Activated CD8-positive, alpha-beta memory T cell treated with anti-CD3 and anti-CD28 coated beads, Interleukin-2, amount 50 U/mL, for 1 hour (primary cell): Measurements from ENCODE around the gene SLC13A1.

ENCODE experiments used
- DNase-seq: peaks from one replicate; pipeline ENCODE4 v3.0.0-alpha.2; 2020; ENCODE audit errors: extremely low read depth

Gene SLC13A1

DNA sequence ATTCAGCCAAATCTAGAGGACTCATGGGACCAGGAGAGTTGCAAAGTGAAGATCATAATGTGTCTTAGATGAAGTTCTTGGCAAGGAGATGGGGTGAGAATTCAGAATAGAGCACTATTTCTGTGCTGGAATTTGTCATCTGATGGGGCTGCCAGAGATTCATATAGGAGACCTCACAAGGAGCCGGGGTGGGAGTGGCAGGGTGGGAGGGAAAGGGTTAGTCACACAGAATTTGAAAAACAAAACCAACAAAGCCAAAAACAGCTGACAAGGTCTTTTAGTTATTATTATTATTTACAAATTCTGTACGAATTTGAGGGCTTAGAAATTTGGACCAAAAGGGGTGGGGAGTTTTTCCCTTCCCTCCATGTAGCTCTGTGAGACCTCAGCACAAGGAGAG, 1.7 kb downstream of the SLC13A1 start:
- no peak for DNase-seq

- no peak for DNase-seq
These were observed 6.5 kb downstream of the SLC13A1 start for GRCh38 chr7:123193235-123193634.

DNA sequence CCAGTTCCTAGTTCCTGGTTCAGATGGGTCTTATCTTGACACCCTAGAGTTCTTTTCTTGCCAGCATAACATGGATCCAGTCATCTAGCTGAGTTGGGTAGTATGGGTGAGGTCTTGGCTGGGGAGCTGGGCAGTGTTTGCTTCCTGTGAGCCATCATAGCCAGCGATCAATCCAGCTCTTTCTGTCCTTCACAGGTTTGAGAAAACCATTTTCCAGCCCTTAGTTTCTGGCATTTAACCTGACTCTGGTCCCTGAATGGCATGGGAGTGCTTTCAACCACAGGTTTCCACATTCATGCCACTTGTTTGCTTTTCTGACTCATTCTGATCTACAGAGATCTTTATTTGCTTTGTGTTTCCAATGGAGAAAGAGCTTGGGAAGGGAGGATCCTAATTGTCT, 8.6 kb downstream of the SLC13A1 start:
- no peak for DNase-seq

- DNase-seq = no peak
These were observed 9.5 kb downstream of the SLC13A1 start for GRCh38 chr7:123190109-123190831.

- no peak for DNase-seq
These were observed 14.0 kb downstream of the SLC13A1 start for GRCh38 chr7:123185756-123186155.

GRCh38 chr7:123184271-123184670, 15.5 kb downstream of the SLC13A1 start:
- DNase-seq = no peak

GRCh38 chr7:123183431-123183830, 16.3 kb downstream of the SLC13A1 start:
- DNase-seq = no peak

DNA sequence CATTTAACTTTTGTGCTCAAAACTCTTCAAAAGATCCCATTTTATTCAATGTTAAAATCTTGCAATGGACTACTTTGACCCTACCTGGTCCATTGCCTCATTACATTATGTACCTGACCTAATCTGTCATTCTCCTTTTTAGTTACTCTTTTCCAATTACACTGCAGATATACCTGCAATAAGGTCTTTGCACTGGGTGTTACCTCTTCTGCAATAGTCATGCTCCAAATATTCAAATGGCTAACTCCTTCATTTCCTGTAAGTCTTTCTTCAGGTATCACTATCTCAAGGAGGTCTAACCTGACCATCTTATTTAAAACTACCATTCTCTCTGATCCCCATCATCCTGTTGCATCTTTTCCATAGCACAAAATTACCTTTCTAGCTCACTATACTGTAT, 22.3 kb downstream of the SLC13A1 start:
- DNase-seq = no peak

DNA sequence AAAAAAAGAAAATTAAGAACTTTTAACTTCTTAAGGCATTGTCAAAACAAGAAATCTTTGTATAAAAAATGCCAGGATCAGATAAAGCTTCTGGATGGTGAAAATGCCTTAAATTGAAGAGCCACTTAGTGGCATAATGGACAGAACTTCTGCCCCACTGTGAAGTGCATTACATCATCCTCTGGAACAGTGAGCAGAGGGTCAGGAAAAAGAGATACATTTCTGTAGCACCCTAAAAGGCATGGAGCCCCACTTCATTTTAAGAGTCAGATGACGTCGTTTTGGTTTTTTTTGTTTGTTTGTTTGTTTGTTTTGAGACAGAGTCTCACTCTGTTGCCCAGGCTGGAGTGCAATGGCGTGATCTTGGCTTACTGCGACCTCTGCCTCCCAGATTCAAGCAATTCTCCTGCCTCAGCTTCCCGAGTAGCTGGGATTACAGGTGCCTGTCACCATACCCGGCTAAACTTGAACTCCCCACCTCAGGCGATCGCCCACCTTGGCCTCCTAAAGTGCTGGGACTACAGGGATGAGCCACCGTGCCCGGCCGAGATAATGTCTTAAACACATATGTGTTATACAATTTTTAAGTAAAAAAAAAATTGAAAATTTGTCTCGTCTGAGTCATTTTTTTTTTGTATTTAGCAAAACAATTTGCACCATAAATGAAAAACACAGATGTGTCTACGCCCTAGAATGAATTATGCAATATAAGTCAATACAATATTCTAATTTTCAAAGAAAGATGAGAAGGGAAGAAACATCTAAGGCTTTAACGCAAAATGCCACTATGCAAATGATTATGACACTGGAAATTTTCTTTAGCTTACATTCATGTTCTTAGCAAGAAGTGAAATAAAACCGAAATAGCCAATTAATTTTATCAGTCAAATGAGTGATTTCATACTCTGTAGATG, 29.2 kb downstream of the SLC13A1 start:
- DNase-seq = no peak

DNA sequence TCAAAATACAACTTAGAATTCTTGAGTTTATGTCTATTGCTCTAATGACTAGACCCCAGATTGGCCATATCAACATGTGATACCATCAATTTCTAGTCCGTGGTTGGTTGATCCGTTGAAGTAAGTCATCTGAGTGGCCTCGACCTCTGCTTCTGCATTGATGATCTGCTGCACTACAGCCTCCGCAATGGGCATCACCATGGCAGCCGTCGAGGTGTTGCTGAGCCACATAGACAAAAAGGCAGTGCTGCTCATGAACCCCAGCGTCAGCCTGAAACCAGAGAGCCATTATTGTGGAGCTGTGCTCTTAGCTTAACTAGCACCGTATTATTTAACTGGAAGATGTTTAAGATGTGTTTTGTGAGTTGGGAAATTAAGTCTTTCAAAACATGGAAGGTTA, 30.7 kb downstream of the SLC13A1 start:
- no peak for DNase-seq

- DNase-seq = no peak
These were observed 42.2 kb downstream of the SLC13A1 start for GRCh38 chr7:123157606-123158005.

GRCh38 chr7:123155571-123155970, 44.2 kb downstream of the SLC13A1 start:
- no peak for DNase-seq

DNA sequence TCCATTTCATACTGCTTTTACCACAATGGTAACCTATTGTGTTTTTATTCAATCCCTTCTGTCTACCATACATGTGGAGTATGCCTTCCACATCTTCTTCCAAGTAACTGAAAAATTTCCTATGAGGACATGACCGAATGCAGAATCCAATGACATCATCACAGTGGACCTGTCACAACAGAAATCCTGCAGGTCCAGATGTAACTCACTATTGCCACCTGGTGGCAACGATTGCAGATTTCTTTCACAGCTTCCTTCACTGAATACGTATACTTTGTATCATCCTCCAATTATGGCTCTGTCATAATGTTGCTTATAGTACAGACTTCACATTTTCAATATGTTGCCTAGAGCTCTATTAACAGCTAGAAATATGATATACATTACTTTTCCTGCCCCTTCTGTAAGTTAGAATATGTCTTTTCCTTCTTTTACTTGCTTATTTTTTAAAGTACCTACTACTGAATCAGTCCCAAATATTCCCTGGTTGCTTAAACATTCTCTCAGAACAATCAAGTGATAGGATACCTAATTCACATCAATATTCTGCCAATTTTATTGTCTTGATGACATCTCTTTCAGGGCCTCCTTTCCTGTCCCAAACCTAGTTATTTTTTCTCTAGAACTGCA, 45.4 kb downstream of the SLC13A1 start:
- DNase-seq = no peak

DNA sequence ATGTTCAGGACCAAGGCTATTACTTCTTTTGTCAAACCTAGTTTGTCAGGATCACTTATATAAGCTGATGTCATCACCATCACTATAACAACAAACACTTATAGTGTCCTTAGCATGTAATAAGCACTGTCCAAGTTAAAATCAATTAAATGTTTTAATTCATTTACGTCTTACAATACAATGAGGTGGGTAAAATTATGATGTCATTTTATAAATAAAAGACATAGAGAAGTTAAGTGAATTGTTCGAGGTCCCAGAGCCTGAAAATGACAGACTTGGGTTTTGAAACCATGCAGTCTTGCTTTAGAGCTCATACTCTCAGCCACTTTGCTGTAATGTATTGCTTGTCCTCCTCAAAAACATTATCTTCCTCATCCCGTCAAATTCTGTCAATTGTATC, 48.3 kb downstream of the SLC13A1 start:
- no peak for DNase-seq

DNA sequence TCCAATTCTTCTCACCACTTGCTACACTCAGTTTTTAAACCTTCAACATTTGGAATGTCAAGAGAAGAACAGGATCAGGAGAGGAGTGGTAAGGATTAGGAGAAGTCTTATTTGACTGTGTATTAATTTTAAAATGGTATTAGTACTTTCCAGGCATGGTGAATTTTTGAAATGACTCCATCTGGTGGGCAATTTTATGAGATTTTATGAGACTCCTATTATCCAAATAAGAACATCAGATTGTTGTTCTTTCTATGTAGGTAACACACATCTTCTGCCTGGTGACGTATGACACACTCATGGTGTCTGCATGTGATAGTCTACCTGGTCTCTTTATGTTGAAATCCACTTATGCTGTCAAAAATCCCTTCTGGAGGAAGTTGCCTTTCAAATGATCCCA, 51.0 kb downstream of the SLC13A1 start:
- no peak for DNase-seq

GRCh38 chr7:123143252-123144006, 56.3 kb downstream of the SLC13A1 start:
- DNase-seq = no peak

DNA sequence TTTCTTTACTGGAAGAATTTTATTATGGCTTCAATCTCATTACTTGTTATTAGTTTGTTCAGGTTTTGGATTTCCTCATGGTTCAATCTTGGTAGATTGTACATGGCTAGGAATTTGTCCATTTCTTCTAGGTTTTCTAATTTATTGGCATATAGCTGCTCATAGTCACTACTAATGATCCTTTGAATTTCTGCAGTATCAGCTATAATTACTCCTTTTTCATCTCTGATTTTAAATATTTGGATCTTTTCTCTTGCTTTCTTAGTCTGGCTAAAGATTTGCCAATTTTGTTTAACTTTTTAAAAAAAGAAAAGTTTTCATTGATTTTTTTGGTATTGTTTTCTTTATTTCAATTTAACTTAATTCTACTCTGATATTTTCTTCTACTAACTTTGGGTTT, 59.2 kb downstream of the SLC13A1 start:
- DNase-seq = no peak

GRCh38 chr7:123135960-123136359, 63.8 kb downstream of the SLC13A1 start:
- DNase-seq = no peak

DNA sequence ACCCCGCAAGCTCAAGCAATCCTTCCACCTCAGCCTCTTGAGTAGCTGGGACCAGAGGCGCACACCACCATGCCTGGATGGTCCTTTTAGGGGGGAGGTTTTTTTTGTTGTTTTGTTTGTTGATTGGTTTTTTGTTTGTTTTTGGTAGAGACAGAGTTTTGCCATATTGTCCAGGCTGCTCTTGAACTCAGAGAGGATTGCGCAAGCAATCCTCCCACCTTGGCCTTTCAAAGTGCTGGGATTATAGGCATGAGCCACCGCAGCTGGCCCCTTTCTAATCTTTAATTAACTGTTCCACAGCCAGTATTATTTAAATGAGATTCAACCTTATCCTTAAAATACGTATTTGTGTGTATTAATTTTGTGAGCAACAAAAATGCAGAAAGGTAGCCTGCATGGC, 65.8 kb downstream of the SLC13A1 start:
- no peak for DNase-seq

DNA sequence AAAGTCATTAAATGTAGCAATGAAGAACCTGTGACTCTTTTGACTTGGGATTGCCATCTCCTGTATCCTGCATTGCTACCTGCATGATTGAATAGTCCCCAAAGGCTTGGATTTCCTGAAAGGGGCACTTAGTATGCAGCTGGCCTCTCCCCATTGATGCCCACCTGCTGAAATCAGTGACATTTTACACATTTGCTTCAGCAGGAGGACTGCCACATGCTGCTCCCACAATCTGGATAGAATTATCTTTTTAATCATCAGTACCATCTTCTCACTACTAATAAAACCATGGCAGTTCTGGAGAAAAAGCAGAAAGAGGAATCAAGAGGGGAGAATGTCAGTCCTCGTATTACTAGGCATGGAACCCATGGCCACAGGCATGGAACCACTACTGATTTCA, 67.8 kb downstream of the SLC13A1 start:
- no peak for DNase-seq

DNA sequence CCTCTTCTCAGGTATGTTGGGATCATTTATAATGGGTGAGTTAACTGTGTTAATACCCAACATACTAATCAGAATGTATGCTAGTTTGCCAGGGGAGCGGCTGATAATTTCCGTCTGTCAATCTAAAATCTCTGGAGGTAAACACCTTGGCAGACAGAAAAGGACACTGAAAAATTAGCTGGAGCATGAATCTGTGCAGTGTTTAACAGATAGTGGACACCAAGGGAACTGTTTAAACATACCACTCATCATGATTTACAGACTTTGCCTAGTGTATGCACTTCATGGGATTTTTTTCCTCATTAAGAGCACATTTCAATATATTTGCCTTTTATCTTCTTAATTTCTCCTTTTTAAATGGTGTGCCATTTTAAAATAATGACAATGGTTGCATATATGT, 68.2 kb downstream of the SLC13A1 start:
- no peak for DNase-seq

DNA sequence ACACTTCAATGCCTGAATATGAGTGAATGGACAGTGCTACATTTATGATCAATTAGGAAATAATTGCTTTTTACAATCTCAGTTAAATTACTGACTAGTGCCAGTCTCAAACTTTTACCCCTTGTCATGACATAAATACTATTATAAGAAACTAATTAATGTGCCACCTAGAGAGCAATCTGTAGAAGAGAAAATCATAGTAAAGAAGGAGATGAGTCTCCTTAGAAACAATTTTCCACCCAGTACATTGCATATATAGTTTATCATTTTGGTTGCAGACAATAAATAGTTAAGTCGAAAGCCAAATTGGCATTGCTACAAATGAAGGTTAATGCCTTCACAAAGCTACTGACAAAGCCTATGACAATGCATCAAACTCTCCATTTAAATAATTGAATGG, 68.6 kb downstream of the SLC13A1 start:
- DNase-seq = no peak
